Muscle of leg (tissue), 11 donors: ENCODE measurements around the gene HDGF. TPM values are rescaled to one million over a fixed set of nuclear protein-coding genes. Genes with fewer than 3 reads are reported as not detected.

ENCODE experiments used
- DNase-seq: peaks from one replicate; pipeline ENCODE4 v3.0.0; 2013
- H3K27ac ChIP-seq: one replicate; pipeline ENCODE4 v1.5.1; 2013; ENCODE audit warnings: mild to moderate bottlenecking, low read length, control low read depth
- H3K27me3 ChIP-seq: one replicate; pipeline ENCODE4 v1.6.1; 2013; ENCODE audit warnings: low read length; ENCODE audit not compliant: control insufficient read depth, insufficient read depth
- H3K36me3 ChIP-seq: one replicate; pipeline ENCODE4 v1.6.1; 2013; ENCODE audit warnings: low read length; ENCODE audit not compliant: control insufficient read depth, insufficient read depth
- H3K4me1 ChIP-seq: one replicate; pipeline ENCODE4 v1.6.1; 2013; ENCODE audit warnings: low read length; ENCODE audit not compliant: control insufficient read depth, insufficient read depth
- H3K4me3 ChIP-seq: one replicate; pipeline ENCODE4 v1.5.1; 2013; ENCODE audit warnings: low read length, control low read depth
- H3K9me3 ChIP-seq: replicated peaks from 2 replicates; pipeline ENCODE4 v1.6.1; 2013; ENCODE audit warnings: low read depth, low read length; ENCODE audit not compliant: control insufficient read depth
- WGBS: methylation state at CpG from one replicate; pipeline ENCODE4 v1.1.5; 2013; ENCODE audit warnings: missing lambda C conversion rate; ENCODE audit not compliant: insufficient coverage; 5-methylcytosine and 5-hydroxymethylcytosine counted together
- polyA plus RNA-seq, 8 donors: library from polyadenylated mRNA; unstranded; fragments of 120-200 nt; gene quantifications; one replicate each; pipeline versions ENCODE4 v1.2.1 to v1.2.3, GENCODE V29; 2013; ENCODE audit warnings: inconsistent platforms in 1 of 8, low replicate concordance in 1 of 8; ENCODE audit not compliant: insufficient read length in 8 of 8, insufficient read depth in 1 of 8
- total RNA-seq: library from RNA; stranded (reverse); fragments of 120-200 nt; gene quantifications from one replicate; pipeline ENCODE4 v1.2.4, GENCODE V29; 2013

HDGF gene
- total and polyA plus RNA-seq, 9 donors = 123 to 184 (median 163) TPM

DNA sequence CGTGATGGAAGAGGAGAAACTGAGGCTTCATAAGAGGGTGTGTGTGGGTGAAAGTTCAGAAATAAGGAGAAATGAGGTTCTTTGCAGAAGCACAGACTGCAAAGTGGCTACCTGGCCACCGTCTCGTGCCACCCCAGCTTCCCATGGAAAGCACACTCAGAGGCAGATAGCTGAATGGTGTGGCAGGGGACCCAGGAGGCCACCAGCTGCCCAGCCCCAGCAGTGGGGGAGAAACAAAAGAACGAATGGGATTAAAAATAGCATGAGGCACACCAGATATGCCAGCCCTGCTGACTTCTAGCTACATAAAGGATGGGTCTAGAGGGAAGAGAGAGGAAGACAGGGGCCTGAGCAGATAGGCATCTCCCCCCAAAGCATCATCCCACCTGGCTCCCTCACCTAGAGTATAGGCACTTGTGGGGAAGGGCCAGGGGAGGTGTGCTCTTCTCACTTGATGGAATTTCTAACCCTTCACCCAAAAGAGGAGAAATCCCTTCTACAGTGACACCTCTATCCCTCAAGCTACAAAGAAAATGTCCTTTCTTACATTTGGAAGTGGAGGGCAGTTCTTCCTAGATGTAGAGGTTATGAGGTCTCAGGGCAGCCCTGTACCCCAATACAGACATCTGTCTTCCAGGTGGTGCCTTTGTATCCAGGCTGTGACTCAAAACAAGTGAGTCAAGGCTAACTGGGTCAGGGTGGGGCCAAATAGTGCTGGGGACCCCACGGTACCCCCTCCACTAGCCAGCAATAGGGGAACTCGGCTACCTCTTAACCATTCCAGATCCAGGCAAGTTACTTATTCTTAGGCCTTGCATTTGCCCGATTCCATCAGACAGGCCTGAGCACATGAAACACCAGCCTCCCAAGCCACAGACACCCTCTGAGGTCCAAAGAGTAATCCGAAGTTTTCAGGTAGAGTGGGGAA, 3.5 kb downstream of the HDGF start:
- DNase-seq = peak; percentile 51
- Histone ChIP-seq H3K27ac (peak overlapping the region; percentile 100), H3K36me3 (peaks cover 29% of the 10 kb centered on the region), H3K4me1 (peaks cover 55% of the 10 kb centered on the region), H3K27me3 (no peaks in the 10 kb centered on the region), H3K4me3 (peak overlapping the region; percentile 86), H3K9me3 (no peaks in the 10 kb centered on the region)
- WGBS = 28% methylated on average over 2 of the region's 8 CpGs

DNA sequence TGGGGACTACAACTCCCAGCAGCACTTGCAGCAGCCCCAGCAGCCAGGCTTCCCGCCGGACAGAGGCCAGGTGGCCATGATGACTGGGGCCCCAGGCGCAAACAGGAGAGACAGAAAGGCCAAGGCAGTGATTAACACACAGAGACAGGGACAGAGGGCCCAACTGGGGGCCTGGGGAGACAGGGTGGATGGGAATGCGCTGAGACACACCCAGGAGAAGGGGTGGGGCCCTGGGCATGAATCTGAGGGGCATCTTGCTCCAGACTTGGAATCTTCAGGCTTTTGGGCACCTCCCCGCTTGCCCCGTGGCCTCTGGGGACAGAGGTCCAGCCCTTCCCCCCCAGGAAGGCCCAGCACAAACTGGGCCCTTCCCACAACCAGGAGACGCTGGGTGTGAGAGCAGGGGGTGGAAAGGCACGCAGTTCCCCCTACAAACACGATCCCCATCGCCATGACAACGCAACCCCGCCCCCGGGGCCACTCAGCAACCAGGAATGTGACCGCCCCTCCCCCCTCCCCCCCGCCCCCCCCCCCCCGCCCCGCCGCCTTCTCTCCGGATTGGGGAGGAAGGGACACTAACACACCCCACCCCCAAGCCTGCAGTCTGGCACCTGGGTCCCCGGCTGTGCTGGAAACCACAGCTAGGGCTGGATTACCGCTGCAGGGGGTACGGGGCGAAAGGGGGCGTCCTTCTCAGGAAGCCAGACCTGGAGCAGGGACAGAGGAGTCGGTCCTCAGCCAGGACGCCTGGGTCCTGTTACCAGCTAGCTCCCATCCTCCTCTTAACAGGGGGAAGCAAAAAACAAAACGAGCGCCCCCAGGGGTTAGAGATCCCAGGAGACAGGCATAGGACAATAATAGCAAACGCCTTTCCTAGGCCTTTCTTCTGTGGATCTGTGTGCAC, 4.5 kb downstream of the HDGF start:
- WGBS = 2% methylated on average over 13 of the region's 29 CpGs
- Histone ChIP-seq H3K36me3 (peaks cover 39% of the 10 kb centered on the region), H3K4me1 (peaks cover 51% of the 10 kb centered on the region), H3K9me3 (no peaks in the 10 kb centered on the region), H3K4me3 (peak overlapping the region; percentile 86), H3K27me3 (no peaks in the 10 kb centered on the region), H3K27ac (peak overlapping the region; percentile 100)
- DNase-seq = peak; percentile 97

DNA sequence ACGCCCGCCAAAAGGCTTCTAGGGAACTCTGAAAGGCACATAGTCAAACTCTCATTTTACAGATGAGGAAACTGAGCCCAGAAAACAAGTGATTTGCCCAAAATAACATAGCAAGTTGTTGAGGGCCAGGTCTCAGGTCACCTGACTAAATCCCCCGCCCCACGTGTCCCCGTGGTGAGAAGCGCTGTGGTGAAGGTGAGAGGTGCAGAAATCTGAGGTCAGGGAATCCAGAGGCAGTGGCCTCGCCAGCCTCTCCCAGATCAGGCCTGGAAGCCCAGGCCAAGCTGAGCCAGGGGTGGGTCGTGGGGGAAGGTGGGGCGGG, 5.1 kb downstream of the HDGF start:
- H3K36me3 ChIP-seq = peaks cover 44% of the 10 kb centered on the region
- H3K4me1 ChIP-seq = peaks cover 56% of the 10 kb centered on the region
- peak overlapping the region; percentile 100 for H3K27ac ChIP-seq
- 26% methylated on average over 4 of the region's 9 CpGs for WGBS
- no peaks in the 10 kb centered on the region for H3K9me3 ChIP-seq
- peak overlapping the region; percentile 86 for H3K4me3 ChIP-seq
- no peaks in the 10 kb centered on the region for H3K27me3 ChIP-seq
- no peak for DNase-seq

DNA sequence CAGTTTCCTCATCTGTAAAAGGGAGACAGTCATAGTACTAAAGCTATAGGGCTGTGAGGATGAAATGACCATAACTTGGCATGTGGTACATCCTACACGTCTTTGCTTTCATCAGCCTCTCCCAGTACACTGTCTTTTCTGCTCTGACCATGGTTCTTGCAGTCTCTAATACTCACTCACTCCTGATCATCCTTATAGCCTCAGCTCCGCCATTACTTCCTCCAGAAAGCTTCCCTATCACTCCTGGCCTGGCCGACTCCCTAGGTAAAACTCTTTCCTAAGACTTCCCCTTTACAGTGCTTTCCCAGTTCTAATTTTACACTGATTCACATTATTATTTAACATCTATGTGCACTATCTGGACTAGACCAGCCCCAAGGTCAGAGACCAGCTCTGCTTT, 5.6 kb downstream of the HDGF start:
- Histone ChIP-seq H3K27me3 (no peaks in the 10 kb centered on the region), H3K36me3 (peaks cover 44% of the 10 kb centered on the region), H3K4me3 (no peak overlapping the region), H3K4me1 (peaks cover 57% of the 10 kb centered on the region), H3K27ac (peak overlapping the region; percentile 100), H3K9me3 (no peaks in the 10 kb centered on the region)
- 86% methylated on average over 2 of the region's 3 CpGs for WGBS
- DNase-seq = no peak

DNA sequence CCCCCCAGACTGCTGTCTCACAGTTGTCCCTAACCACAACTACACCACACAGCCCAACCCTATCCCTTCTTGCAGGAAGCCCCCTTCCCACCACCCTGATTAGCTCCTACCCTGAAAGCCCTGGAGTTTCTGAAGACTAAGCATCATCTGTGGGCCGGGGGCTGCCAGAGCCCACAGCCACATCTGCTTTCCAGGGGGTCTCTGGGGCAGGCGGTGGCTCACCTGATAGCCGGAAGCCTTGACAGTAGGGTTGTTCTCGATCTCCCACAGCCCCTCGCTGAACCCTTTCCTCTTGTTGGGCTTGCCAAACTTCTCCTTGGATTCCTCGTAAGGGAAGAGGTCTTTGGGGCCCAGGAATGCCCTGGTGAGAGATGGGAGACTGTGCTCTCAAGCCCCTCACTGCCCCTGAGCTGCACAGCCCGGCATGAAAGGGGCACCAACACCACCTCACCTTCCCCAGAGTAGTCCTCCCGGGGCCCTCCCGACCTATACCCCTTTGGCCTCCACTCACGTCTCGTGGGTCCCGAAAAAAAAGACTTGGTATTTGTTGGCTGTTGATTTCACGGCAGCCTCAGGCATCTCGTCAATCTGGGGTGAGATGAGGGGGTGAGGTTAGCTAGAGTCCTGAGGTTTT, 6.6 kb downstream of the HDGF start:
- Histone ChIP-seq H3K27me3 (no peaks in the 10 kb centered on the region), H3K4me1 (peaks cover 53% of the 10 kb centered on the region), H3K27ac (no peak overlapping the region), H3K36me3 (peaks cover 44% of the 10 kb centered on the region), H3K4me3 (no peak overlapping the region), H3K9me3 (no peaks in the 10 kb centered on the region)
- WGBS = 98% methylated on average over 5 of the region's 14 CpGs
- DNase-seq = no peak

DNA sequence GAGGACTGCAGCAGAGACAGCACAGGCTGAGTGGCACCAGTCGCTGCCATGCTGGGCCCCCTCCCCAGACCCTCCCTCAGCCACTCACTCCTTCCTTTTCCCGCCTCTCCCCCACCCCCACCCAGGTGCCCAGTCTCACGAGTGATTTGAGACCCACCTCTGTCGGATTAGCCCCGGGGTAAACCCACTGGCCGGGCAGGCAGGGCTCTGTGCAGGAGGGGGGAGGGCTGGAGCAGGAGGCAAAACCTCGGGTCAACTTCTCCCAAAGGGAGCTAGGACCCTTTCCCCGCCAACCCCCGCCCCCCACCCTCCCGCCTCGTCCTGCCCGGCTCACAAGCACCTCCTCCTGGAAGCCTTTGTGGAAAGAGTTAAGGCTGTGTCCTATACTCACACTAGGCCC, 7.1 kb downstream of the HDGF start:
- H3K27ac ChIP-seq = no peak overlapping the region
- no peaks in the 10 kb centered on the region for H3K27me3 ChIP-seq
- H3K9me3 ChIP-seq = no peaks in the 10 kb centered on the region
- DNase-seq = no peak
- peaks cover 40% of the 10 kb centered on the region for H3K36me3 ChIP-seq
- WGBS = no CpG with 5 or more reads among the region's 12 CpGs
- H3K4me1 ChIP-seq = peaks cover 52% of the 10 kb centered on the region
- no peak overlapping the region for H3K4me3 ChIP-seq

DNA sequence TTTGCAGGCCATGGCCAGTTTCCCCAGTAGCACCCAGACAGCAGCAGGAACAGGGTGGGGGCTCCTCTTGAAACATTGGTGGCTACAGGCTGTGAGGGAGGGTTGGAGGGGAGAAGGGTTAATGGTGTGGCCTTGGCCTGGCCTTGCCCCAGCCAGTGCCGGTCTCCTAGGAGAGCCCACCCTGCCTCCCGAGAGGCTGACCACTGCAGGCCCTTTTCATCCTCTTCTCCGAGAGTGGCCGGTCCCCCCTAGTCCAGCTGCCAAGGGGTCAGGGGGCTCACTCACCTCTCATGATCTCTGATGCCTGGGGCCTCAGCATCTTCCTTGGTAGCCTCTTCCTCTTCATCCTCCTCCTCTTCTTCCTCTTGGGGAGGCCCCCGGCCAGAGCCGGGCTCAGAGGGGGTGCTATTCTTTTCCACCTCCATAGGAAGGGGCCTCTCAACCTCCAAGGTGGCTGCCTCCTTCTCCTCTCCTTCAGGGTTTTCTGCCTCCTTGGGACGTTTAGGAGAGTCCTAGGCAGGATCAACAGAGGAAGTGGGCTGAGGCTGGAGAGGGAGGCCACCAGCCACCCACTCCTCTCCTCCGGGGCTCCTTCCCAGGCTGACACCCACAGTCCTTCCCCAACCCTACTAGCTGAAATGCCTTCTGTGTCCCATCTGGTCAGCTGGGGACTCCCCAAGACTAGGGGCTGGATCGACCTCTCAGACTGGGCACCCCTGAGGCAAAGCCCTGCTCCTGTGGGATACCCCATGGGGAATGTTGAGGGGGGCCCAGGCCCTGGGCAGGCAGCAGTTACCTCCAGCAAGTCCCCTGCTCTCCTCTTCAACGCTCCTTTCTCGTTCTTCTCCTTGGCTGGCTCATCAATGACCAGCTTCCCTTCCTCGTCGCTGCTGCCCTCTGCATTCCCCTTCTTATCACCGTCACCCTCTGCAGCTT, 7.8 kb downstream of the HDGF start:
- 83% methylated on average over 9 of the region's 14 CpGs for WGBS
- Histone ChIP-seq H3K4me1 (peaks cover 45% of the 10 kb centered on the region), H3K9me3 (no peaks in the 10 kb centered on the region), H3K27me3 (no peaks in the 10 kb centered on the region), H3K27ac (no peak overlapping the region), H3K36me3 (peaks cover 43% of the 10 kb centered on the region), H3K4me3 (no peak overlapping the region)
- DNase-seq = no peak

DNA sequence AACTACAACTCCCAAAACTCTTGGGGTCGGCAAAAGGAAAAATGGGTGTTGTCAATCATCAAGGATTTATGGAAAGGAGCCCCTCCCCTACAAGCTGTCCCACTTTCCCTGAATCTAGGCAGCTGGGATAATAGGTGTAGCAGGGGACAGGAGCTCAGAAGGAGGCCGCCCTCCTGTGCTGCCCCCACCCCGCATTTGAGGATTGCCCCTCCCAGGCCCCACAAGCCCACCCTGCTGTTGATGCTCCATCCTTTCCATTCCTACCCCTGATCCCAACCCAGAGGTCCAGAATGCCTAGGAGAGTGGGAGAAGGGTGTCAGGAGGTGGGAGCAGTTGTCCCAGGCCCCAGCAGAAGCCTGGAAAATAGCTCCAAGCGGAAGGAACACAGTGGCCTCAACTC, 8.7 kb downstream of the HDGF start:
- no peak for DNase-seq
- H3K4me1 ChIP-seq = peaks cover 37% of the 10 kb centered on the region
- H3K9me3 ChIP-seq = no peaks in the 10 kb centered on the region
- WGBS = 100% methylated on average over 1 of the region's 4 CpGs
- H3K36me3 ChIP-seq = peaks cover 51% of the 10 kb centered on the region
- H3K4me3 ChIP-seq = no peak overlapping the region
- no peak overlapping the region for H3K27ac ChIP-seq
- H3K27me3 ChIP-seq = no peaks in the 10 kb centered on the region

DNA sequence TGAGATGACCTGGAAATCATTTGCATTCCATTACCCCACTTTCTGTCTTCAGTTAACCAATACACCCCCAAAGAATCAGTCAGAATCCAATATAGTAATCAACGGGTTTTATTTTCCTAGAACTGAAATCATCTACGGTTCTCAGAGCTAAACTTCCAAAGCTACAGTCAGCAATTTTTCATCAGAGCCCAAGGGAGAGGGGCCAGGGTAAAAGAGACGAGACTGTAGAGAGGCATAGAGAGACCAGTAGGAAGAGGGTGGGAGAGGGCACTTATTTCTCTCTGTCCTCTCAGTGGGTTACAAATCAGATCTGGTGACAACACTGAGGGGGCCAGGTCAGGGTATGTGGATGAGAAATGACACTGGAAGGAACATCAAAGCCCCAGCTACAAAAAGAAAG, 9.5 kb downstream of the HDGF start:
- Histone ChIP-seq H3K27me3 (no peaks in the 10 kb centered on the region), H3K4me3 (no peak overlapping the region), H3K36me3 (peaks cover 59% of the 10 kb centered on the region), H3K4me1 (peaks cover 30% of the 10 kb centered on the region), H3K9me3 (no peaks in the 10 kb centered on the region), H3K27ac (peak overlapping the region; percentile 90)
- DNase-seq = no peak
- WGBS = 86% methylated on average over 1 of the region's 3 CpGs
